HepG2 (cell line): ENCODE results near the gene TXNIP. TPM values are rescaled to one million over a fixed set of nuclear protein-coding genes. Genes with fewer than 3 reads are reported as not detected.

Source experiments
- DMAP1 ChIP-seq: IDR thresholded peaks from 2 replicates; pipeline ENCODE4 v1.6.1; 2016
- ELF1 ChIP-seq: sonication (generic); formaldehyde crosslinking; IDR thresholded peaks from 2 replicates; pipeline ENCODE4 v1.4.0; 2020; ENCODE audit warnings: missing genetic modification reagents
- GATAD1 ChIP-seq: IDR thresholded peaks from 2 replicates; pipeline ENCODE4 v1.6.1; 2016; ENCODE audit warnings: missing genetic modification reagents, missing compliant biosample characterization
- HNRNPL ChIP-seq: fragments of 200-400 bp; formaldehyde crosslinking; IDR thresholded peaks from 2 replicates; pipeline ENCODE4 v1.6.1; 2017; ENCODE audit warnings: mild to moderate bottlenecking, low read depth, low read length
- MEIS2 ChIP-seq: sonication (generic); formaldehyde crosslinking; IDR thresholded peaks from 2 replicates; pipeline ENCODE4 v1.9.0; 2021; ENCODE audit warnings: mild to moderate bottlenecking, missing genetic modification reagents
- MXD3 ChIP-seq: IDR thresholded peaks from 2 replicates; pipeline ENCODE4 v1.6.1; 2016; ENCODE audit warnings: mild to moderate bottlenecking, missing biosample characterization, missing genetic modification reagents
- NFATC3 ChIP-seq: sonication (generic); formaldehyde crosslinking; IDR thresholded peaks from 2 replicates; pipeline ENCODE4 v1.5.1; 2020; ENCODE audit warnings: mild to moderate bottlenecking, missing genetic modification reagents
- NFYB ChIP-seq: sonication (generic); formaldehyde crosslinking; IDR thresholded peaks from 2 replicates; pipeline ENCODE4 v1.4.0; 2020; ENCODE audit warnings: missing genetic modification reagents
- THAP8 ChIP-seq: sonication (generic); formaldehyde crosslinking; IDR thresholded peaks from 2 replicates; pipeline ENCODE4 v1.5.1; 2020; ENCODE audit warnings: missing genetic modification reagents, mild to moderate bottlenecking, borderline replicate concordance
- ZBTB38 ChIP-seq: sonication (generic); formaldehyde crosslinking; IDR thresholded peaks from 2 replicates; pipeline ENCODE4 v1.5.1; 2020; ENCODE audit warnings: mild to moderate bottlenecking, missing genetic modification reagents
- ZNF652 ChIP-seq: IDR thresholded peaks from 2 replicates; pipeline ENCODE4 v1.6.1; 2016; ENCODE audit warnings: low read depth, borderline replicate concordance
- ZNF800 ChIP-seq: sonication (generic); formaldehyde crosslinking; IDR thresholded peaks from 2 replicates; pipeline ENCODE4 v1.4.0; 2020; ENCODE audit warnings: missing genetic modification reagents
- polyA plus RNA-seq, 8 experiments: library from polyadenylated mRNA; depleted of rRNA in 3 of 8; stranded (reverse) in 7 of 8; unstranded in 1 of 8; fragments of >200 nt; fragmentation: Illumina TruSeq in 4 of 8; extraction: Trizol in 4 of 8; gene quantifications; 2 replicates each; pipeline versions ENCODE4 v1.2.1 to v1.2.3, GENCODE V29; 2011 to 2016; ENCODE audit warnings: low read depth in 4 of 8, missing spikeins in 1 of 8, mixed read lengths in 1 of 8; ENCODE audit not compliant: insufficient read depth in 1 of 8
- total RNA-seq, 5 experiments: library from RNA; depleted of rRNA; stranded (reverse); fragments of >200 nt; fragmentation: Illumina TruSeq; extraction: Trizol; gene quantifications; 2 replicates each; pipeline ENCODE4 v1.2.3, GENCODE V29; 2016; ENCODE audit warnings: low read depth in 1 of 5
- TF ChIP-seq, protein P1 (sequence below): sonication (generic); formaldehyde crosslinking; conservative IDR thresholded peaks from 2 replicates; pipeline ENCODE4 v1.5.0; 2020; ENCODE audit warnings: missing genetic modification reagents
- TF ChIP-seq, protein P2 (sequence below): sonication (generic); formaldehyde crosslinking; IDR thresholded peaks from 2 replicates; pipeline ENCODE4 v1.5.0; 2020; ENCODE audit warnings: missing genetic modification reagents
- TF ChIP-seq, protein P3 (sequence below): fragments of 450-650 bp; IDR thresholded peaks from 2 replicates; pipeline ENCODE4 v1.6.1; 2016
- TF ChIP-seq, protein P4 (sequence below): sonication (generic); formaldehyde crosslinking; IDR thresholded peaks from 2 replicates; pipeline ENCODE4 v1.5.0; 2020; ENCODE audit warnings: mild to moderate bottlenecking, missing genetic modification reagents, borderline replicate concordance
- TF ChIP-seq, protein P5 (sequence below): sonication (generic); formaldehyde crosslinking; IDR thresholded peaks from 2 replicates; pipeline ENCODE4 v1.9.0; 2021; ENCODE audit warnings: missing genetic modification reagents, borderline replicate concordance

Gene TXNIP
- total and polyA plus RNA-seq, 2 of the 13 experiments (the other 11 are each of a cell fraction or from before 2014, with no cell fraction given): 24.4 to 237 TPM

- TF ChIP-seq HNRNPL (peak; percentile 91), GATAD1 (CRISPR knock-in tag) (no peak), DMAP1 (CRISPR knock-in tag) (peak; percentile 47; the same call in 1 of the 2 replicates), ZBTB38 (CRISPR knock-in tag) (peak; percentile 44; the same call in 1 of the 2 replicates), MEIS2 (CRISPR knock-in tag) (no peak), ZNF800 (CRISPR knock-in tag) (peak; percentile 69; the same call in 1 of the 2 replicates), THAP8 (0 out of 2 replicates have a peak, but pooled peaks have one; percentile 24), ELF1 (CRISPR knock-in tag) (0 out of 2 replicates have a peak, but pooled peaks have one; percentile 25), NFYB (CRISPR knock-in tag) (peak; percentile 81), MXD3 (0 out of 2 replicates have a peak, but pooled peaks have one; percentile 18), ZNF652 (CRISPR knock-in tag) (no peak), NFATC3 (CRISPR knock-in tag) (no peak)
- TF ChIP-seq, protein P1, sequence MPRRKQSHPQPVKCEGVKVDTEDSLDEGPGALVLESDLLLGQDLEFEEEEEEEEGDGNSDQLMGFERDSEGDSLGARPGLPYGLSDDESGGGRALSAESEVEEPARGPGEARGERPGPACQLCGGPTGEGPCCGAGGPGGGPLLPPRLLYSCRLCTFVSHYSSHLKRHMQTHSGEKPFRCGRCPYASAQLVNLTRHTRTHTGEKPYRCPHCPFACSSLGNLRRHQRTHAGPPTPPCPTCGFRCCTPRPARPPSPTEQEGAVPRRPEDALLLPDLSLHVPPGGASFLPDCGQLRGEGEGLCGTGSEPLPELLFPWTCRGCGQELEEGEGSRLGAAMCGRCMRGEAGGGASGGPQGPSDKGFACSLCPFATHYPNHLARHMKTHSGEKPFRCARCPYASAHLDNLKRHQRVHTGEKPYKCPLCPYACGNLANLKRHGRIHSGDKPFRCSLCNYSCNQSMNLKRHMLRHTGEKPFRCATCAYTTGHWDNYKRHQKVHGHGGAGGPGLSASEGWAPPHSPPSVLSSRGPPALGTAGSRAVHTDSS (CRISPR knock-in tag): no peak
- TF ChIP-seq, protein P2, sequence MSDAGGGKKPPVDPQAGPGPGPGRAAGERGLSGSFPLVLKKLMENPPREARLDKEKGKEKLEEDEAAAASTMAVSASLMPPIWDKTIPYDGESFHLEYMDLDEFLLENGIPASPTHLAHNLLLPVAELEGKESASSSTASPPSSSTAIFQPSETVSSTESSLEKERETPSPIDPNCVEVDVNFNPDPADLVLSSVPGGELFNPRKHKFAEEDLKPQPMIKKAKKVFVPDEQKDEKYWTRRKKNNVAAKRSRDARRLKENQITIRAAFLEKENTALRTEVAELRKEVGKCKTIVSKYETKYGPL: no peak
- TF ChIP-seq, protein P3, sequence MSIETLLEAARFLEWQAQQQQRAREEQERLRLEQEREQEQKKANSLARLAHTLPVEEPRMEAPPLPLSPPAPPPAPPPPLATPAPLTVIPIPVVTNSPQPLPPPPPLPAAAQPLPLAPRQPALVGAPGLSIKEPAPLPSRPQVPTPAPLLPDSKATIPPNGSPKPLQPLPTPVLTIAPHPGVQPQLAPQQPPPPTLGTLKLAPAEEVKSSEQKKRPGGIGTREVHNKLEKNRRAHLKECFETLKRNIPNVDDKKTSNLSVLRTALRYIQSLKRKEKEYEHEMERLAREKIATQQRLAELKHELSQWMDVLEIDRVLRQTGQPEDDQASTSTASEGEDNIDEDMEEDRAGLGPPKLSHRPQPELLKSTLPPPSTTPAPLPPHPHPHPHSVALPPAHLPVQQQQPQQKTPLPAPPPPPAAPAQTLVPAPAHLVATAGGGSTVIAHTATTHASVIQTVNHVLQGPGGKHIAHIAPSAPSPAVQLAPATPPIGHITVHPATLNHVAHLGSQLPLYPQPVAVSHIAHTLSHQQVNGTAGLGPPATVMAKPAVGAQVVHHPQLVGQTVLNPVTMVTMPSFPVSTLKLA: no peak
- TF ChIP-seq, protein P4, sequence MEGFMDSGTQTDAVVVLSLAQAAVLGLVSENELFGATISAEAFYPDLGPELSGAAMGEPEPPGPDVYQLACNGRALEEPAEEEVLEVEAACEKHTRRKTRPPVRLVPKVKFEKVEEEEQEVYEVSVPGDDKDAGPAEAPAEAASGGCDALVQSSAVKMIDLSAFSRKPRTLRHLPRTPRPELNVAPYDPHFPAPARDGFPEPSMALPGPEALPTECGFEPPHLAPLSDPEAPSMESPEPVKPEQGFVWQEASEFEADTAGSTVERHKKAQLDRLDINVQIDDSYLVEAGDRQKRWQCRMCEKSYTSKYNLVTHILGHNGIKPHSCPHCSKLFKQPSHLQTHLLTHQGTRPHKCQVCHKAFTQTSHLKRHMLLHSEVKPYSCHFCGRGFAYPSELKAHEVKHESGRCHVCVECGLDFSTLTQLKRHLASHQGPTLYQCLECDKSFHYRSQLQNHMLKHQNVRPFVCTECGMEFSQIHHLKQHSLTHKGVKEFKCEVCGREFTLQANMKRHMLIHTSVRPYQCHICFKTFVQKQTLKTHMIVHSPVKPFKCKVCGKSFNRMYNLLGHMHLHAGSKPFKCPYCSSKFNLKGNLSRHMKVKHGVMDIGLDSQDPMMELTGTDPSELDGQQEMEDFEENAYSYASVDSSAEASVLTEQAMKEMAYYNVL (CRISPR knock-in tag): peak; percentile 18; the same call in 1 of the 2 replicates
- TF ChIP-seq, protein P5, sequence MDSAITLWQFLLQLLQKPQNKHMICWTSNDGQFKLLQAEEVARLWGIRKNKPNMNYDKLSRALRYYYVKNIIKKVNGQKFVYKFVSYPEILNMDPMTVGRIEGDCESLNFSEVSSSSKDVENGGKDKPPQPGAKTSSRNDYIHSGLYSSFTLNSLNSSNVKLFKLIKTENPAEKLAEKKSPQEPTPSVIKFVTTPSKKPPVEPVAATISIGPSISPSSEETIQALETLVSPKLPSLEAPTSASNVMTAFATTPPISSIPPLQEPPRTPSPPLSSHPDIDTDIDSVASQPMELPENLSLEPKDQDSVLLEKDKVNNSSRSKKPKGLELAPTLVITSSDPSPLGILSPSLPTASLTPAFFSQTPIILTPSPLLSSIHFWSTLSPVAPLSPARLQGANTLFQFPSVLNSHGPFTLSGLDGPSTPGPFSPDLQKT (CRISPR knock-in tag): 0 out of 2 replicates have a peak, but pooled peaks have one; percentile 16
Observed at GRCh38 chr1:145957443-145958319, 38.7 kb downstream of the TXNIP start, which contains the start of gene LIX1L (continued).
